HG02588 (cell line): ENCODE measurements around the gene TMIE.

Experiments used
- ATAC-seq: cut with Tn5 transposase; IDR thresholded peaks from one replicate; pipeline ENCODE4 v1.9.1; 2021; ENCODE audit warnings: mild to moderate bottlenecking, moderate library complexity; ENCODE audit not compliant: unreplicated experiment

The TMIE gene

DNA sequence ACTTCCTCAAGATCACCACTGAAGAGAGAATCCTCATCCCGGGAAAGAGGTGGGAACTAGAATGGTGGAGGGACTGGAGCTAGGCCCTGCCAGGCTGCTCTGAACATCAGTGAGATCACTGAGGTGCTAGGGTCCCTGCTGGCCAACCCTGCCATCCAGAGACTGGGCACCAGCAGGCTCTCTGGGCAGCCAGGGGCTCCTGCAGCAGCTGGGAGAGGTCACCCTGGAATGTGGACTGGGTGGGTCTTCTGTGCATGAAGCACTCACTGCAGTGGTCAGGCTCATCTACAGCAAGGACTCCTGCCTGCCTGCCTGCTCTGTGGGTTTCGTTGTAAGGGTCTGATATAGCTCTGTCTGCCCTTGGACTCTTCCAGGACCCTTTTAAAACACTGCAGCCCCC lies 32.6 kb upstream of the TMIE start:
- ATAC-seq, result no peak

DNA sequence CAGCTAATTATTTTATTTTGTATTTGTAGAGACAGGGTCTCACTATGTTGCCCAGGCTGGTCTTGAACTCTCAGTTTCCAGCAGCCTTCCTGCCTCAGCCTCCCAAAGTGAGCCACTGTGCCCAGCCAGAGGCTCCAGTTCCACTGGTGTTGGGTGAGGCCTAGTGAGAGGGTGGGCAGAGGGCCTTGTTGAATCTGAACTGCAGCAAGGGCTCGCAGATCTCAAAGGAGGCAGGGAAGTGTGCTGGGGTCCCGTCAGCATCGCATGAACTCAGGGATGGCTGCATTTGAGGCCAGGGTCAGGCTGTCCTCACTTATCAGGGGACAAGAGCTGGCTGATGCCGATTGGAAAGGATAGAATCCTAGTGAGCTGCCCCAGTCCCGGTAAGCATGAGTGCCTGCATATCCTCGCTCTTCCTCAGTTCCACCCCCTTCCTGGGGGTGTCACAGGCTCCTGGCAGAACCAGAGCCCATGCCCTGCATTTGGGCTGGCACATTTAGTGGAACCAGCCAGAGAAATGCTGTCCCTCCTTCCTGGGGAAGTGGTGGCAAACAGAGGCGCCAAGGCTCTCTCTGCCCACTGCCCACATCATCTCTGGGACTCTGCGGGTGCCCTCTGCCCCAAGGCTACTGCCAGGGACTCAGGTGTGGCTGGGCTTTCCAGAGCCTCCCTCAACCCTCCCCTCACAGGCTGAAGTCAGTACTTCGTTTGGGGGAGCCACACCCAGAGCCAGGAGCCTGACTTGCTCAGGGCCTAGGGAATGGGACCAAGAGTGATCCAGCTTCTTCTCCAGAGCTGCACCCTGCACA lies 31.8 kb upstream of the TMIE start:
- ATAC-seq, result no peak

DNA sequence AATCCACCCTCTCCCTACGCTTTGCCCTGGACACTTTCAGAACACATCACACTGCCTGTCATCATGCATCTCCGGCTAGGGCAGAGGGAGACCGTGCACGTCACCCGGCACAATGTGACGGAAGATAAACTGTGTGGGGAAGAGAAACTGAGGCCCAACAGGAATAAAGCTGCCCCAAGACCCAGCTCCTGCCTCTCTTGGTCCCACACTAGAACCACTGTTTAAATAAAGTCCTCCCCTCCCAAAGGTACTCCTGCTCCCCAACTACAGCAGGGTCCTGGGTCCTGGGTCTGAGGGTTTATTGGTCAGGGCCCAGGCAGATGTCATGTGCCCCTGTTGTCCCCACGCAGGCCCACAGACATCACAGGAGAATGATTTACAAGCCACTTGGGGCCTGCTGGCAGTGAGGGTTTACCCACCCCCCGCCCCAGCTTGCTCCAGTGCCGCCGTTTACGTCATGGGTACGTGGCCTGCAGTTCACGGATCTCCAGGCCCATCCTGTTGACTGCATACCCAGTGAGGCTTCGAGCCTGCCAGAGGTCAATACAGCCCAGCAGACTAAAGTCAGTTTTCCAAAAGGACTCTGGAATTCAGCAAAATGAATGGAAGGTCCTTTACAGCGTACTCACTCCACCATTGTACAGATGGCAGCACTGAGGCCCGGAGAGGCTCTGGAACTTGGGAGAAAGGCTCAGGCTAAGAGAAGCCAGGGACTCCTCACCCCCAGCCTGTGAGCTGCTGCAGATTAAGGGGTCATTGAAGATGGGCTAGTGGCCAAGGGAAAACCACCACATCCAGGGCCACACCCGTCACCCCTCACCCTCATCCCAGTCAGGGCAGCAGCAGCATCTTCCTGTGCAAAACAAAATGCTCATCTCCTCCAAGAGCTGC lies 30.9 kb upstream of the TMIE start:
- ATAC-seq, result no peak

DNA sequence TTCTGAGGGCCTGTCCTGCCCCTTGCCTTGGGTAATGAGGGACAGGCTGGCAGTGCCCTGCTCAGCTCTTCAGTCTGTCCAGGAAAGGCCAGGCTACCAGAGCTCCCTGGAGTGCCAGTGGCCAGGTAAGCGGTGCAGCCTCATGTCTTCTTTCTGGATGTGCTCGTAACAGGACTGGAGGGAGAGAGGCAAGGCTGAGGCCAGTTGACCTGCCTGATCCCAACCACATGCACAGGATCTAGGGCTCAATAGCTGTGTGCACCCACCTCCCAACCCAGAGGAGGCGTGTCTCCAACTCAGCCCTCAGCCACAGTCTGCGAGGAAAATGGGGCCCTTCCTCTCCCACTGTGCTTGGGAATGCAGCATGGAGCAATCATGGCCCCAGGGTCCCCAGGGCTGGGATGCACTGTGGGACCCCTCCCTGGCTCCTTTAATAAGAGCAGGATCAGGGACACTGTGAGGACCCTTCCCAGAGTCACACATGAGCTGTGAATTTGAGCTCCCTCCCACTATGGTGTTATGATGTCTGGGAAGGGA lies 30.2 kb upstream of the TMIE start:
- no peak for ATAC-seq

DNA sequence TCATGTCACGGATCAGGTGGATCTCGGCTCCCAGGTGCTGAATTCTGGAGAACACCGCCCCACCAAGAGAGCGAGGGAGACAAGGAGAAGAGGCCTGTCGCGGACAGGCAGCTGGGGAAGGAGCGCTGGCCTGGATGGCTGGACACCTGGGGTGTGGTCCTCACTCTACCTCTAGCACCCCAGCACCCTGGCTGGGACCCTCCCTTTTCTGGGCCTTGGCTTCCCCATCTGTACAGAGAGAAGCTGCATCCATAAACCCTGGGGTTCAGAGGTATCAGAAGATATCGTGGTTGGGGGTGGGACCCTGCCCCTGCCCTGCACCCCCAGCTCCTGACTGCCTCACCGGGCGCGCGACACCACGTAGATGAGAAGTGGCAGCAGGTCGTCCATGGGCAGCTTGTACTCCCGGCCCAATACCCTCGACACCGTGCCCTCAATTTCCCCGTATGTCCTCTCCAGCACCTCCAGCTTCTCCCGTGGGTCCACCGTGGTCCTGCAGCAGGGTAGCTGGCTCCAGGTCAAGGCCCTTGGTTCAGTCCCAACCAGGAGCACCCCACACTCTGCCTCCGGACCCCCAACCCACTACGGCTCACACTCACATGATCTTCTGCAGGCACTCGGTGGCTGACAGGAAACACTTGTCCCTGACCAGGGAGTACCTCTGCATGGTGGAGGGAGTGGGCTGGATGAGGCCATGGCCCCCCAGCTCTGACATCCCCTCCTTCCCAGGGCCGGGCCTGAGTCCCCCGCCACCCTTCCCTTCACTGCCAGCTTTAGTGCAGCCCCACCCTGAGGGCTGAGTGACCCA lies 29.4 kb upstream of the TMIE start:
- no peak for ATAC-seq

DNA sequence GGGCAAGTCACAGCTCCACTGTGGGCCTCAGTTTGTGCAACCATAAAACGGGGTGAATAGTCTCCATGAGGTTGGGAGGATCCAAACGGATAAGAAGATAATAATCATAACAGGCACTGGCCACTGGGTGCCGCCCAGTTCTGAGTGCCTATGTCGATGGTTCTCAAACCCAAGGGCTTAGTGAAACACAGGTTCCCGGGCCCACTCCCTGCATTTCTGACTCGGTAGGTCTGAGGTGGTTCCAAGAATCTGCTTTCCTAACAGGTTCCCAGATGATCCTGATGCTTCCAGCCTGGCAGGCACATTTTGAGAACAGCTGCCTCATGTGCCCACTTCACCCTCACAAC lies 28.9 kb upstream of the TMIE start:
- no peak for ATAC-seq

DNA sequence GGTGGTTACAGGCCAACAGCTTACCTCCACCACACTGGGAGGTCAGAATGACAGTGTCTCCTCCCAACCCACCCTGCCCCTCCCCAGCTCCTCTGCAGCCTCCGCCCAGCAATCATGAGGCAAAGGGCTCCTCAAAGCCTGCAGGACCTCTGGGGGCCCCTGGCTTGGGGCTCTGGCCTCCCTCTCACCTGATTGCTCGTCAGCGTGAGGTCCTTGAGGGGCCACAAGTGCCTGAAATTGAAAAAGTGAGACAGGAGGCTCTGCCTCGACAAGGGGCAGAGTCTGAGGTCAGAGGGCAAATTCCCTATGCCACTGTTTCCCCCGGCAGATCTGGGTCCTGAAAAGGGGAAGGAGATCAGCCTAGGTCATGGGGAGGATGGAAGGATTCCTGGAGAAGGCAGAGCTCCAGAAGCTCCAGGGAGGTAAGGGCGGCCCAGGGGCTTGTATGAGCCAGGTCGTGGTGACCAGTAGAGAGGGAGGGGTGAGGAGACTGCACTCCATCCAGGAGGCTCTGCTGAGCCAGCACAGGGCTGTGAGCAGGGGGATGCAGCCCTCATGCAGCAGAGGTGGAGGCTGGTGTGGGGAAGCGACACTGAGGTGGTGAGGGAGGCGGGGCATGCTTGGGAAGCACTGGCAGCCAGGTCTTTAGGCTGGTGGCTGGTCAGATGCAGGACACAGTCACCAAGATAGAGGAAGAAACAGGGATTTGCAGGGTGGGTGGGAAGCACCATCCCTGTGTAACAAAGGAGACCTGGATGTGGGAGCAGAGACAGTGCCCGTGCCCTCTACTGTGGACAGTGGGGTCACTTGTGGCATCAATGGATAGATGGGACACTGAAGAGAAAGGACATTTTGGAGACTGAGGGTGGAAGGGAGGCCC lies 27.8 kb upstream of the TMIE start:
- no peak for ATAC-seq

DNA sequence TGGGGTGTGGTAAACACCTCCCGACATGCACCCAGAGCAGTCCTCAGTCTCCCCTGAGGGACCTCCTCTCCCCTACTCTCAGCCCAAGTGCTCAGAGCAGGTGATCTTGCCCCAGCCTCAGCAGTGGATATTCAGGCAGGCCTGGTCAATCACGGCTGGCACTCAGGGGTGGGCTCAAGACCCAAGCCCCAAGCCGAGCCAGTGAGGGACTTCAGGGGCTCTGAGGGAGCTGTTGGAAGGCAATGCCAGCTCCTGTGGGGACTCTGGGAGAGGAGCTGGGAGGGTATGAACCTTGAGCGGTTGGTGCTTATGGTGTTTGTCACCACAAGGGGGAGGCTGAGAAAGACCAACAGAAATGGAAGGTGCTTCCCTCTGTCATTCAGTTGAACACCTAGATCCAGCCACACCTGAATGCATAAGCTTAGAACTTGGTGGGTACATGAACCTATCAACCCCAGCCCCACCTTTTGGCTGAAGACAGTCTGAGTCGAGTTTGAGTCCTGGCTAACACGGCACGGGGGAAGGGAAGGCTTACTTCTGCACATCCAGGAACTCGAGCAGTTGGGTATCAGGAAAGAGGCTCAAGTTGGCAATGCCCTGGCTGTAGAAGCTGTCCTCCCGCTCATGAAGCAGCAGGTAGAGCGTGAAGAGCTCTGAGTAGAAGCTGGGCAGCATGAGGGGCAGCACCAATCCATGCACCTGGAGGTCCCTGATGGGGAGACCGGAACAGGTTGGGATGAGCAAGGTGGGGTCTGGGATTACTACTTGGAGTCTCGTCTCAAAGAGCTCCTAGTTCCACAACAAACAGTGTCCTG lies 27.0 kb upstream of the TMIE start:
- ATAC-seq, result no peak

DNA sequence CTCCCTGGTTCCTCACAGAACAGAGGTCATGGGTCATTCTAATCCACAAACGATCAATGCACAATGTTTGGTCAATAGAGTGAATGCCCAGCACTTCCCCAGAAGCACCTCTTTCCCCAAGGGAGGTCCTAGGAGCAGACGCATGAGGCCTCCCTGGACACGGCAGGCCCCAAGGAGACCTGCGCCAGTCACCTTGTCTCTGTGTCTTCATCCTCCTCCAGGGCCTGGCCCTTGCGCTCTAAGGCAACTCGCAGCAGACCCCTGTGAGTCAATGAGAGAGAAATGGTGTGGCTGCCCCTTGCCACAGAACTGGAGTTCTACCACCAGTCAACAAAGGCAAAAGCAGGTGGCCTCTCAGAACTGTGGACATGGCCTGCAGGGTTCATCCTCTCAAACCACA lies 25.8 kb upstream of the TMIE start:
- no peak for ATAC-seq

DNA sequence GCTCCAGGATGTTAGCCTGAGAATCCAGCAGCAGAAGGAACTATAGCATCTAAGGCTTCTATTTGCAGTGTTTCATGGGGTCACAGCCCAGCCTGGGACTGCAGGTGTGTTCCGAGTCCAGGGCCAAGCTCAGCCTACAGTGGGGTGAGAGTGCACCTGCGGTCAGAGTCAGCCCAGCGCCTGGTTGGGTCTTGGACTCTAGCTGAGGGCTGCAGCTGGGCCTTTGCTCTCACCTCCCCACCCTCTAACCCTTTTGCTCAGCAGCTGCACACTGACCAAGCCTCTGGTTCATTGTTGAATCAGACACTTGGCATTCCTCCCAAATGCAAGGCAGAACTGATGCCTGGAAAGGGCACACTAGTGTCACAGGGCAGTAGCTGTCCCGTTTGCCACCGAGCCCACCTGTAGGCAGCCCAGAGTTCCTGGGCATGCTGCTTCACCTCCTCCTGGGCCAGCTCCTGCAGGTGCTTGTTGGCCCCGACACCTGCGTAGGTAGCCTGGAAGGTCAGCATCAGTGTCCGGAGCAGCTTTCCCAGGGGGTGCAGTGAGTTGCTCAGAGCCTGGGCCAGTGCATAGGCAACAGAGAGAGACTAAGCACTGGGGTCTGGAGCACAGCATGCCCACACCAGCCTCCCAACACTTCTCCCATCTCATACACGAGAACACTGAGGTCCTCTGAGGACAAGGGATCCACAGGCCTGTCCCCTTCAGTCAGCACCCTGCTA lies 25.2 kb upstream of the TMIE start:
- ATAC-seq, result no peak

DNA sequence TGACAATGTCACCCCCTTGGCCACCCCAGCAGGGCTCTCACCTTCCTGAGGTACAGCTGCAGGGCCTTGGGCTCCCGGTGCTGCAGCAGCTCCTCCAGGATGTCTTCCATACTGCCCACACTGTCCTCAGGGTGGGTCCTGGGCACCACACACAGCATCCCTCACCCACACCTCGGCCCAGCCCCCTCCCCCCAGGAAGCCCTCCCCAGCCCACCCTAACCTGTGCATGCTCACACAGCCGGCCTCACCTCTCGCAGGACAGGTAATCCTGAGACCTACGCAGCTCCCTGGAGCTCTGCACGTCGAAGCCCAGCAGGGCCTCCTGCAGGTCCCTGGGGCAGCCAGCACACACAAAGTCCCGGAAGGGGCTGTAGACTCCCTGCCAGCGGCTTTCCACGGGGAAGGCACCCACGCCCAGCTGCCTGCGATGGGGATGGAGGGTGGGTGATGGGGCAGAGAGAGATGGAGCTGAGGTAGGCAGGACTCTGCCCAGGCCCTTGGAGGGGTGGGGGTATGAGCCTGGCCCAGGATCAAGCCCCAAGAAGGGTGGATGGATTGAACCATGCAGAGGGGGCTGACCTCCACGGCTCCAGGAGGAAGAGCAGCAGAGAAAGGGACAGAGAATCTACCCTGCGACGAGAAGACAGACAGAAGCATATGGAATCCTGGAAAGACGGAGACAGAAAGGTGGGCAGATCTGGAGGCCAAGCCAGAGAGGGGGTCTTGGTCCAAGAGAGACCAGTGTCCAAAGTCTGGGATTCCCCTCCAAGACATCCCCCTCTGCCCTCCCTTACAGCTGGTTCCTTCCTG lies 24.4 kb upstream of the TMIE start:
- no peak for ATAC-seq

DNA sequence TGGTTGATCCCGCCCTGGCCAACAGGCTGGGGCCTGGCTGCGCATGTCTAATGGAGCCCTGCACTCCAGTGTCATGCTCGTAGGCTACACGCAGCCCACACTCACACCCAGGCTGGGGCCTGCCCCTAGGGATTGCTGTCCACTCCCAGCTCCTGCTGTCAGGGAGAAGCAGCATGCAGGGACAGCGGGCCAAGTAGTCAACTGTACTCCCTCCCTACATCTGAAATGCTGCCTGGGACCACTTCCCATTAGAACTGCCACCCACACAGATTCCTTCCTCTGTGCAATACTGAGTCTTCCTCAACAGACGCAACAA lies 23.8 kb upstream of the TMIE start:
- ATAC-seq, result no peak

DNA sequence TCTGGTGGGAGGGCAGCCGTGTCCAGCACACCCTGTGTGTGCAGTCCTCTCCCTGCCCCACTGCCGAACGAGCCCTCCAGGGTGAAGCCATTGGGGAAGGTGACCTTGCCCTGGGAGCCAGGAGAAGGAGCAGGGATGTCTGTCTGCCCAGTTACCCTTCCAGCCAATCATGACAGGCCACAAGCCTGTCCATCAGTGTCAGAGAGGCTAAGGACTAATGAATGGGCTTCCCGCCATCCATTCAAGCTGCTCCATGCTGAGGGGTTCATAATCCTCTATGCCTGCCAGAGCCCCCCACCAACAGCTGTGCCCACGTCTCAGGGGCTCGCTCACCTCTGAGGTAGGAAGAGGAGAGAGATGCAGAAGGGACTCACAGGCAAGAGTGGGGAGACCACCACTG lies 22.9 kb upstream of the TMIE start:
- ATAC-seq, result no peak

DNA sequence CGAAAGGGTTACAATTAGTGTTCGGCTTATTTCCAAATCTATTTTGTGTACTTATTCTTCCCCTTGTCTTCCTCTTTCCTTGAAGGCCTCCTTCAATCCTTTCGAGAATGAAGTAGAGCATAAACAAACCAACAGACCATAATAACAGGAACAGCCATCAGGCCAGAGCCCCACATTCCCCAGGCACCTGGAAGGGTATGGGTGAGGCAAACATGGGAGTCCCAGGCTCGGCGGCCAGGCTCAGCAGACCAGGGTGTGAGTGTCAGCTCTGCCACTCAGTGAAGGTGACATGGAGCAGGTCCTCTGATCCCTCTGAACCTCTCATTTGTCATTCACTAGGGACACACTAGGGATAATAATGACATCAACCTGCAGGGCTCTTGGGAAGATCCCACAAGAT lies 21.5 kb upstream of the TMIE start:
- ATAC-seq, result no peak

DNA sequence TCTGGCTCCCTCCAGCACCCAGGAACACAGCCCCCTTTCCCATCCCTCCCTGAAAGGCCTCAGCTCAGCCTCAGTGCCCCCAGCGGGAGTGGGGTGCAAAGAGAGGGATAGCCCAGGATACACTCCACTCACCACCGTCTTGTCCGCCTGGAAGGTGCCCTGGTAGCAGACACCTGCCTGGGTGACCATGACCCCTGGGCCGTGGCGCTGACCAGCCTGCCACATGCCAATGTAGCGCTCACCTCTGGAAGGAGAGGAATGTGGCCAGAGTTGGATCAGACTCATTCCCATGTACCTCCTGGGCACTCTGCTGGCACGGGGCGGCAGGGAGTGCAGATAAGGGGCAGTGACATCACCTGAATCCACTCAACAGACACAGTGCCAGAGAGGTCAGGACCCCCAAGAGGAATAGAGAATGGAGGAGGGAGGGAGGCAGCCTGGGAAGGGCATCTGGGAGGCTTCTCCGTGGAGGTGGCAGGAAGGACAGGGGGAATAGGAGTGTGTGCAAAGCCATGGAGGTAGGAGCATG lies 20.8 kb upstream of the TMIE start:
- ATAC-seq, result no peak

DNA sequence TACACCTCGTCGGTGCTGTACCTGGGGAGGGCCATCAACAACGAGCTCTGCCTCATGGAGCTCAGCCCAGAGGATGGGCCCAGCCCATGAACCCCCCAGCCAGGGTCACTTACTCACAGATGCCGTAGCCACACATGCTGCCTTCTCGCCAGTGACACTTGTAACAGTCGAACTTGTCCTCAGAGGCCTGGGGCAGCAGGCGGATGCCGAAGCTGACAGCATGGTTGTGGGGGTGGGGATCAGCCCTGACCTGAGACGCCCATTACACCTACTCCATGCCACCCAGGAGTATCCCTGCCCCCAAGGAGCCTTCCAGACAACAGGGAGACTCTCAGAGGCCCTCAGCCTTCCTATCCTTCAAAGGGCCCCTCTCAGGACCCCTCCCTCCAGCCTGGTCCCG lies 19.8 kb upstream of the TMIE start:
- no peak for ATAC-seq

DNA sequence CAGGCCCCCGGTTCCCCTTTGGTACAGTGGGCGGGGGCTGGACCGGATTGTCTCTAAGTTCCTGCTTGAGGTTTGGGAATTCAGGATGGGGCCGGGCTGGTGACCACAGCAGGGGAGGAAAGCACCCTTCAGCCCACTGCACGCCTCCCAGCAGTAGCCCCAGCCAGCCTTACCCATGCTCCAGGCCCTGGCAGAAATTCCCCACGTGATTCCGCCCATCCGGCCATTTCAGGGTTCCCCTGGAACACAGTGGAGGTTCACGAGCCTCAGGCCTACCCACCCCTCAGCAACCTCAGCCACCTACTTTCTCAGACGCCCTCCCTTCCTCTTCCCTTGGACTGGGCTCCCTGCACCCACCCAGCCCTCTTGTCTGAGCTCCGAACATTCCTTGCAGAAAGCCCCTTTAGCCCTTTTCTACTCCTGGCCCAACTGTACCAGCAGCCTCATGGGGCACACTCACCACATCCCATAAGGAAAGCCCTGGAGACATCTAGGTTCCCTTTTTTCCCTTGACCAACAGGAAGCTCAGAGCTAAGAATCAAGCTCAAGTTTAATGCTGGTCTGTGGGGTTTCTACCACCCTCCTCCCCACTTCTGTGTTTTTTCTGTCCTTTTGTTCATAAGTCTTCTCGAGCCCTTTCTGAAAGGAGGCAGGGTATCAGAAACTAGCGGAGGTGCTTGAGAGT lies 19.2 kb upstream of the TMIE start:
- no peak for ATAC-seq
